Bronchial epithelial cell (primary cell): ENCODE measurements around the gene MTA3. TPM values are rescaled to one million over a fixed set of nuclear protein-coding genes. Genes with fewer than 3 reads are reported as not detected.

Experiments
- DNase-seq: peaks from one replicate; pipeline ENCODE4 v3.0.0-alpha.2; 2010; ENCODE audit warnings: low read depth
- FAIRE-seq: peaks from 2 replicates; lab custom pipeline; 2011; peaks lifted over from hg19 to GRCh38; lab: Jason Lieb, UNC
- H3K27me3 ChIP-seq: 2 replicates; pipeline ENCODE4 v1.5.1; 2011; ENCODE audit warnings: low read length; ENCODE audit not compliant: control insufficient read depth, insufficient read depth
- H3K36me3 ChIP-seq: 2 replicates; pipeline ENCODE4 v1.5.1; 2011; ENCODE audit warnings: low read length; ENCODE audit not compliant: control insufficient read depth, insufficient read depth
- H3K4me3 ChIP-seq: 2 replicates; pipeline ENCODE4 v1.5.1; 2011; ENCODE audit warnings: mild to moderate bottlenecking, low read depth, low read length, control low read depth
- CTCF ChIP-seq: IDR thresholded peaks from 2 replicates; pipeline ENCODE4 v1.5.1; 2011; ENCODE audit warnings: mild to moderate bottlenecking, moderate library complexity, low read length, control low read depth, inconsistent platforms; ENCODE audit not compliant: insufficient read depth, severe bottlenecking
- total RNA-seq: library from RNA; depleted of rRNA; stranded (reverse); fragments of >200 nt; gene quantifications from 2 replicates; pipeline ENCODE4 v1.2.1, GENCODE V29; 2014

MTA3 gene
- total RNA-seq, 1 donor from 2014 or later: 18.2 TPM

GRCh38 chr2:42567364-42567763 lies 1.1 kb upstream of the MTA3 start:
- no peaks in the 10 kb centered on the region for H3K36me3 ChIP-seq
- no peak for DNase-seq

GRCh38 chr2:42567806-42568400 lies 529 bp upstream of the MTA3 start:
- TF ChIP-seq CTCF: no peak
- Histone ChIP-seq H3K27me3 (no peaks in the 10 kb centered on the region), H3K4me3 (peak overlapping the region; percentile 81), H3K36me3 (no peaks in the 10 kb centered on the region)
- FAIRE-seq (no peak), DNase-seq (no peak)

More at GRCh38 chr2:42567364-42567763, 1.1 kb upstream of the MTA3 start:
- no peaks in the 10 kb centered on the region for H3K27me3 ChIP-seq
- FAIRE-seq: no peak
- TF ChIP-seq CTCF: no peak
- H3K4me3 ChIP-seq: no peak overlapping the region

GRCh38 chr2:42569116-42569711 lies 782 bp downstream of the MTA3 start:
- Histone ChIP-seq H3K27me3 (no peaks in the 10 kb centered on the region), H3K4me3 (peak overlapping the region; percentile 81), H3K36me3 (peaks cover 3% of the 10 kb centered on the region)
- TF ChIP-seq CTCF: no peak
- DNase-seq (no peak), FAIRE-seq (no peak)

GRCh38 chr2:42569883-42570282 lies 1.5 kb downstream of the MTA3 start:
- FAIRE-seq: no peak
- Histone ChIP-seq H3K36me3 (peaks cover 3% of the 10 kb centered on the region), H3K27me3 (no peaks in the 10 kb centered on the region), H3K4me3 (peak overlapping the region; percentile 81)
- TF ChIP-seq CTCF: no peak
- no peak for DNase-seq

- no peak for FAIRE-seq
- H3K36me3 ChIP-seq: peaks cover 3% of the 10 kb centered on the region
- peak; percentile 57 for DNase-seq
Measured at GRCh38 chr2:42572297-42573081, 4.1 kb downstream of the MTA3 start.

More at GRCh38 chr2:42572297-42573081, 4.1 kb downstream of the MTA3 start:
- Histone ChIP-seq H3K27me3 (no peaks in the 10 kb centered on the region), H3K4me3 (no peak overlapping the region)
- no peak for TF ChIP-seq CTCF
